Ishikawa (cell line): Measurements from ENCODE around the gene DSTYK.

Experiments used
- CEBPB ChIP-seq: IDR thresholded peaks from 2 replicates; pipeline ENCODE4 v1.6.1; 2012
- EGR1 ChIP-seq: IDR thresholded peaks from 2 replicates; pipeline ENCODE4 v1.6.1; 2012
- REST ChIP-seq: IDR thresholded peaks from 2 replicates; pipeline ENCODE4 v1.6.1; 2012; ENCODE audit warnings: low read depth, mild to moderate bottlenecking
- TAF1 ChIP-seq: IDR thresholded peaks from 2 replicates; pipeline ENCODE4 v1.6.1; 2012; ENCODE audit warnings: low read depth, mild to moderate bottlenecking
- YY1 ChIP-seq: IDR thresholded peaks from 2 replicates; pipeline ENCODE4 v1.6.1; 2012; ENCODE audit warnings: low read depth

DNA sequence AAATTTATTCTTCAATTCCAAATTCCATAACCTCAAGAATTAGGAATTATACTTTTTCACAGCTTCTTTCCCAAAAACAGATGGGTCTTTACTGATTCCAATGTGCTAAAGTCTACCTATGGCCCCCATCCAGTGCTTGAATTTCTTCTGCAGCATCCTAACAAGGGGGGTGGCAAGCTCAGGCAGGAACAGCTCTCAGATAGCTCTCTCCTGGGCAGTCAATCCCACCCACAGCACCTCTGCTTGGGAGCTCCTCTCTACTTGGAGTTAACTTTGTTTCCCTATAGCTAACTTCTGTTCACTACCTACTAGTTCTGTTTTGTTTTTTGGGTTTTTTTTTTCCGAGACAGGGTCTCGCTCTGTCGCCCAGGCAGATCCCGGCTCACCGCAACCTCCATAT lies 101.8 kb downstream of the DSTYK start:
- TF ChIP-seq CEBPB = no peak
- TF ChIP-seq REST = no peak
- no peak for TF ChIP-seq EGR1
- no peak for TF ChIP-seq YY1
- no peak for TF ChIP-seq TAF1
